OCI-LY7 (cell line): ENCODE measurements around the gene ASCC1.

Experiments used
- CTCF ChIP-seq: fragments of 200-600 bp; sonication (generic); conservative IDR thresholded peaks from 2 replicates; pipeline ENCODE4 v1.5.1; 2014; ENCODE audit warnings: mild to moderate bottlenecking, antibody characterized with exemption, low read length, moderate library complexity, mixed read lengths
- EZH2phosphoT487 ChIP-seq: fragments of 200-600 bp; sonication (generic); IDR thresholded peaks from 2 replicates; pipeline ENCODE4 v1.6.1; 2018; ENCODE audit warnings: low read depth, borderline replicate concordance, mild to moderate bottlenecking, mixed run types, antibody characterized with exemption, low read length, moderate library complexity, mixed read lengths

- TF ChIP-seq CTCF (no peak), EZH2phosphoT487 (no peak)
Measured at GRCh38 chr10:72114706-72115450, 101.2 kb downstream of the ASCC1 start.
